GM18873 (cell line): ENCODE results near the gene COL26A1.

Experiments
- ATAC-seq: cut with Tn5 transposase; IDR thresholded peaks from one replicate; pipeline ENCODE4 v1.9.1; 2021; ENCODE audit warnings: mild to moderate bottlenecking, moderate library complexity, moderate number of reproducible peaks; ENCODE audit not compliant: unreplicated experiment, low FRiP score

Gene COL26A1

GRCh38 chr7:101368422-101369165 is 5.9 kb downstream of the COL26A1 start:
- no peak for ATAC-seq

GRCh38 chr7:101370836-101371235 is 8.2 kb downstream of the COL26A1 start:
- ATAC-seq = no peak

DNA sequence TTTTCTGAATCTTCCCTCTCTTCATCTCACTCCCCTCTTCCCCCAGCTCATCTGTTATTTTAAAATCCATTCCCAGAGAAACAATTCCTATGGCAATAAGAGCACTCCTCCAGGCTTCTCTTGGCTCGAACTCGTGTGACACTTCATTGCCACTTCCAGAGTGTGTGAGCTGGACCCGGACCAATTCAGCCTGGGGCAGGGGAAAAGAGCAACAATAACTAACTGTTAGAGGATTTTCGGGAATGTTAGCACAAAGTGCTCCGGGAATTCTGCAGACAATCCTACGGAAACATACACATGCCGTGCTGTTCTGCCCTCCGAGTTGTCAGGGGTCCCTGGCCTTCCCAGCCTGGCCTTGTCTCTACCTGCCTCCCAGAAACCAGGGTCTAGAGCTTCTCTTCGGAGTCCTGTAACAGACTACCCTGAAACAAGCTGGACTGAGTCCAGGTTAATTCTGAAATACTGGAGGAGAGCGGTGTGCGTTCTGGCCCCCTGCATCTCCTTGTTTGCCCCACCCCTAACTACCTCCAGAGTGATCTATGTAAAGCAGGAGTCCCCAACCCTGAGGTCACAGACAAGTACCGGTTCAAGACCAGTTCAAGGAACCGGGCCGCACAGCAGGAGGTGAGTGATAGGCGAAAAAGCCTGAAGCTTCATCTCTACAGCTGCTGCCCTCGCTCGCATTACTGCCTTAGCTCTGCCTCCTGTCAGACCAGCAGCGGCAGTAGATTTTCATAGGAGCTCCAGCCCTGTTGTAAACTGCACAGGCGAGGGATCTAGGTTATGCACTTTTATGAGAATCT is 11.3 kb downstream of the COL26A1 start:
- no peak for ATAC-seq

DNA sequence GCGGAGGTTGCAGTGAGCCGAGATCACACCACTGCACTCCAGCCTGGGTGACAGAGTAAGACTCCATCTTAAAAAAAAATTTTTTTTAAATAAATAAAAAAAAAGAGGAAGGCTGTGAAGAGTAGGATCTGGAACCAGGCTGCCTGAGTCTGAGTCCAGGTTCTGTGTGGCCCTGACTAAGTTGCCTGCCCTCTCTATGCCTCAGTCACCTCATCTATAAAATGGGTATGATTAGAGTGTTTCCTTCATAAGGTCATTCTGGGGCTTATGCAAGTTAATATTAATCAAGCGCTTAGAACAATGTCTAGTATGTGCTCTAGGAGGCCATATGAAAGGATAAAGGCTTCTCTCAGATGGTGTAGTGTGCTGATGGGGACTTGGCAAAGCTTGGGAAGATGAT is 12.3 kb downstream of the COL26A1 start:
- no peak for ATAC-seq

DNA sequence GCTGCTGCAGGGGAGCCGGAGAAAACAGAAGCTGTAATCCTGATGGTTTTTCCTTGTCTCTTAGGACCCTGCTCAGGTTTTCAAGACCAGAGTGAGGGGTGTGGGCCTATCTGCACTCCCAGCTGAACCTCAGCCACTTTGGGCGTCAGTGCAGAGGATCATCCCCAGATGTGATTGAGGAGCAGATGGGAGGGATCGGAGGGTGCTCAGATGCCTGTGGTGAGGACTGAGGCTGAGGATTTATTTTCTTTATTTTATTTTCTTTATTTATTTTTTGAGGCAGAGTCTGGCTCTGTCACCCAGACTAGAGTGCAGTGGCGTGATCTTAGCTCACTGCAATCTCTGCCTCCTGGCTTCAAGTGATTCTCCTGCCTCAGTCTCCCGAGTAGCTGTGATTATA is 13.9 kb downstream of the COL26A1 start:
- ATAC-seq = no peak

GRCh38 chr7:101377189-101377736 is 14.6 kb downstream of the COL26A1 start:
- no peak for ATAC-seq

- no peak for ATAC-seq
These were observed 16.1 kb downstream of the COL26A1 start for GRCh38 chr7:101378751-101379174.

DNA sequence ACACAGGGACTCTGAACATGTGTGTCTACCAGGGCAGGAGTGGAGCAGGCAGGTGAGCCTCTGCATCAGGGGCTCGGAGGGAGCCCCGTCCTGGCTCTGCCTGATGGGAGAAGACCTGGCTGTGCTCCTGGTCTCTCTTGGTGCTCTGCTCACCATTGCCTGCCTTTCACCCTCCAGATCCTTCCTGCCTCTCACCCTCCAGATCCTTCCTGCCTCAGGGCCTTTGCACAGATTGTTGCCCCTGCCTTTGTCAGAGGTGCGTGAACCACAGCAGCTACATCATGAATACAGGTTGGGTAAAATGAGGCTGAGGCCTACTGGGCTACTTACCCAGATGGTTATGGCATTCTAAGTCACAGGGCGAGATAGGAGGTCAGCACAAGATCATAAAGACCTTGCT is 16.6 kb downstream of the COL26A1 start:
- no peak for ATAC-seq

GRCh38 chr7:101381549-101382111 is 19.0 kb downstream of the COL26A1 start:
- no peak for ATAC-seq

- no peak for ATAC-seq
These were observed 20.3 kb downstream of the COL26A1 start for GRCh38 chr7:101382937-101383336.

DNA sequence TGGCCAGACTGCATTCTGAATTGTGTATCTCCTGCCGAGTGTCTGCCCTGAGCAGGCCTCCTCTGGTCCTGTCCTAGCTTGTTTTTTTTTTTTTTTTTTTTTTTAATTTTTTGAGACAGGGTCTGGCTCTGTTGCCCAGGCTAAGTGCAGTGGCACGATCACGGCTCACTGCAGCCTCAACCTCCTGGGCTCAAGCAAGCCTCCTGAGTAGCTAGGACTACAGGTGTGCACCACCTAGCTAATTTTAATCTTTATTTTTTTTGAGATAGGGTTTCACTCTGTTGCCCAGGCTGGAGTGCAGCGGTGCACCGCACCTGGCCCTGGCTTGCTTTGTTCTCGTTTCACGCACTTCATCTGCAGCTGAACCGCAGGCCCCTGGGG is 23.5 kb downstream of the COL26A1 start:
- ATAC-seq = no peak

DNA sequence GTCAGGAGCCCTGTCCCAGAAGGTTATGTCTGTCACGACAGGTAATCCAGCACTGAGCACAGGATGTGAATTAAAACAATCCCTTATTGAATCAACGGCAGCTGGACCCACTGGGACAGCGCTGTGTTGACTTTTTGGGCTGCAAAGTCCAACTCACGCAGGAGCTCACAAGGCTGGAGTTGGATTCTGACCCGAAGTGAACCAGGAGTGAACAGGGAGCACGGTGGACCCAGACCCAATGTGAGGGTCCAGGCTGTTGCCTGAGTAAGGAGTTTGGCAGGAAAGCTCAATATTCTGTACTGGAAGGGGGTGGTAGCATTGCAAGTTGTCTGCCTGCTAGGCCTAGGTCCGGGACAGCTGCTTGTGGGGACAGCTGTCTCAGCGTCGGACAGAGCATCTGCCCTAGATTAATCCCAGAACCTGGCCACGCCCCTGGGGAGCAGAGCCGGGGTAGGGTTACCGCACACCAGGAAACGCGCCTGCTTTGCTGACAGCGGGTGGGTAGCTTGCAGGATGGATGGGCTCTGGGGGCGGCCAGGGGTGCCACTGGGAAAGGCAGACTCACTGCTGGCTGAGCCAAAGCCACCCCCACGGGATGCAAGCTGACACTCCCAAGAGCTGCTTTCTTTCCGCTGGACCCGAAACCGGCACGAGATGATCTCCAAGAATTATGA is 24.0 kb downstream of the COL26A1 start:
- no peak for ATAC-seq

DNA sequence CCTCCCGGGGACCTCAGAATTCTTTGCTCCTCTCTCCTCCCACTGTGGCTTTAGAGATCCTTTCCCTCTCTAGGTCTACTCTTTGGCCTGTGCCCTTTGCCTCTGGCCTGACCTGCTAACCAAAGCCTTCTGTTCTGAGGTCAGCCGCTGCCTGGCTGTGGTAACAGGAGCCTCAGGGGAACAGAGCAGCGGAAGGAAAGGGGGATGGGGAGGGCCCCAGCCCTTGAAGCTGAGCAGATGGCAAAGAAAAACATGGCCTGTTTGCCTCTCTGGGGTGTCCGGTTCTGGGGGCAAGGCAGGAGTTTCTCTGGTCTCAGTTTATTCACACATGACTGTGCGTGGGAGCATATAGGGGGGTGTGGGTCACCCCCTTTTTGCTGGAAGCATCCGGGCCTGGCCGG is 28.2 kb downstream of the COL26A1 start:
- ATAC-seq = peak; percentile 89

DNA sequence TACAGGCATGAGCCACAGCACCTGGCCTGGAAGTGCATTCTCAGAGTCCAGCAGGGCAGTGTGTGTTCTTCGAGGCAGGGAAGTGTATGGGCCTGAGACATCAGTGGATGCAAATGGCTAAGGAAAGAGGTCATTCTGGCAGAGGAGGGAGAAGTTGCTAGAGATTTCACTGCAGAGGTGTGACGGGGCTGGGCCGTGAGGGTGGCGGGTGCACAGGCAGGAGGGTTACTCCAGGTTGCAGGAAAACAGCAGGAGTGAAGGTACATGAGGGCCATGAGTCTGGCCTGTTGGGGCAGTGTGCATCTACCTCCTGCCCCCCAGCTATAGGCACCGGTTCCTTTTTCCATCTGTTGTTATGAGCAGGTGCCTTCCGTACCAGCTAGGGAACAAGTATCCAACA is 29.3 kb downstream of the COL26A1 start:
- ATAC-seq = no peak

DNA sequence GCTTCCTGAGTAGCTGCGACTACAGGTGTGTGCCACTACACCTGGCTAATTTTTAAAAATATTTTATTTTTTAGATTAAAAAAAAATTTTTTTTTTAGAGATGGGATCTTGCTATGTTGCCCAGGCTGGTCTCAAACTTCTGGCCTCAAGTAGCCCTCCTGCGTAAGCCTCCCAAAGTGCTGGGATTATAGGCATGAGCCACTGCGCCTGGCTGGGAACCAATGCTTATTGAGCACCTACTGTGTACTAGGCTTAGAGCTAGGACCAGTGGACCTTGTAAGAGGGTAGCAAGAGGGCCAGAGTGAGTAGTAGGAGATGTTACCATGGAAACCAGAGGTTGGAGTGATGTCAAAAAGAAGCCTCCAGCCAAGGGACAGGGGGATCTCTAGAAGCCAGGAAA is 31.2 kb downstream of the COL26A1 start:
- no peak for ATAC-seq

GRCh38 chr7:101395376-101395775 is 32.7 kb downstream of the COL26A1 start:
- no peak for ATAC-seq

GRCh38 chr7:101397243-101397642 is 34.6 kb downstream of the COL26A1 start:
- no peak for ATAC-seq

DNA sequence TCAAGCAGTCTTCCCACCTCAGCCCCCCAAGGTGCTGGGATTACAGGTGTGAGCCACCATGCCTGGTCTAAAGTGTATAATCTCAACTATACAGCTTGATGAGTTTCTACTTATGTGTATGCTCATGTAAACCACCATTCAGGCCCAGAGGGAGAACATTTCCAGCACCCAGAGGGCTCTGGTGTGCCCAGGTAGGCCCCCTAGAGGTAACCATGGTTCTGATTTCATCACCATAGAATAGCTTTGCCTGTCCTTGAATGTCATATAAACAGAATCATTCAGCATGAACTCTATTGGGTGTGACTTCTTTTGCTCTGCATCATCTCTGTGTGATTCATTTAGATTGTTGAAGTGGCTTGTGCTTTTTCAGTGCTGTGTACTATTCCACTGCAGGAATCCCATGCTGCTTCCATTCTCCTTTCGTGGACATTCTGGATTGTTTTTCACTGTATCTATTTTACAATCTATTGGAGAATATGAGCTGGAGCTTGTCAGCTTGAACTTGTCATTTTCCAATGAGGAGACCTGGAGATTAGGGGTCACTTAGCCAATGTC is 35.2 kb downstream of the COL26A1 start:
- ATAC-seq = no peak

GRCh38 chr7:101398396-101399289 is 36.0 kb downstream of the COL26A1 start:
- no peak for ATAC-seq
